ENCODE results near the gene HDAC10. TPM values are rescaled to one million over a fixed set of nuclear protein-coding genes. Genes with fewer than 3 reads are reported as not detected.
"Not testable (repeated sequence)": the region's sequence is repeated elsewhere in the genome, so short reads cannot be mapped to it uniquely, and the experiment has no call there.

HDAC10 gene
- total RNA-seq, 2 donors from 2014 or later, result 11.2 to 14.2 TPM

- intact Hi-C loops (cut with DNase I), result loop anchor here (2.0 to 5.0 kb wide), 2 partner anchors 62 to 64 kb away; no protein-coding TSS in a partner anchor
- DNase-seq (no peak), ATAC-seq (no peak)
Measured at GRCh38 chr22:50211147-50211546, 39.9 kb downstream of the HDAC10 start.

- intact Hi-C loops (cut with DNase I), result loop anchor here (2.0 to 5.0 kb wide), 2 partner anchors 62 to 63 kb away; no protein-coding TSS in a partner anchor
- ATAC-seq, result no peak
- no peak for DNase-seq
Measured at GRCh38 chr22:50210378-50211139, 40.5 kb downstream of the HDAC10 start.

- peak; percentile 27 to 41 for ATAC-seq
- DNase-seq, result peak; percentile 73
- intact Hi-C loops (cut with DNase I), result loop anchor here (2.0 to 5.0 kb wide), 2 partner anchors 61 to 63 kb away; no protein-coding TSS in a partner anchor
Measured at GRCh38 chr22:50209893-50210292, 41.2 kb downstream of the HDAC10 start.

GRCh38 chr22:50208939-50209892 lies 41.8 kb downstream of the HDAC10 start:
- ATAC-seq (peak in 1 of 2 donors; percentile 9), DNase-seq (no peak)
- intact Hi-C loops (cut with DNase I), result no loop called here

- ATAC-seq (no peak), DNase-seq (no peak)
- intact Hi-C loops (cut with DNase I), result no loop called here
Measured at GRCh38 chr22:50208430-50208938, 42.6 kb downstream of the HDAC10 start.

GRCh38 chr22:50207383-50208140 lies 43.5 kb downstream of the HDAC10 start:
- intact Hi-C loops (cut with DNase I), result no loop called here
- DNase-seq (peak; percentile 48), ATAC-seq (no peak)

- DNase-seq (peak; percentile 82), ATAC-seq (peak; percentile 67 to 91)
- intact Hi-C loops (cut with DNase I), result no loop called here
Measured at GRCh38 chr22:50206599-50206998, 44.5 kb downstream of the HDAC10 start.

GRCh38 chr22:50205781-50206569 lies 45.1 kb downstream of the HDAC10 start:
- ATAC-seq, result no peak
- intact Hi-C loops (cut with DNase I), result no loop called here

GRCh38 chr22:50204998-50205397 lies 46.1 kb downstream of the HDAC10 start:
- ATAC-seq; DNase-seq; intact Hi-C loops (cut with DNase I): not testable (repeated sequence)

More at GRCh38 chr22:50205781-50206569, 45.1 kb downstream of the HDAC10 start:
- DNase-seq, result no peak

- DNase-seq (no peak), ATAC-seq (no peak)
- intact Hi-C loops (cut with DNase I), result no loop called here
Measured at GRCh38 chr22:50204571-50204970, 46.5 kb downstream of the HDAC10 start.

- DNase-seq (no peak), ATAC-seq (no peak)
- intact Hi-C loops (cut with DNase I), result no loop called here
Measured at GRCh38 chr22:50203288-50203687, 47.8 kb downstream of the HDAC10 start.

- DNase-seq (no peak), ATAC-seq (no peak)
- intact Hi-C loops (cut with DNase I), result no loop called here
Measured at GRCh38 chr22:50202130-50202666, 48.9 kb downstream of the HDAC10 start.

GRCh38 chr22:50201191-50202129 lies 49.6 kb downstream of the HDAC10 start:
- ATAC-seq (peak; percentile 12 to 54), DNase-seq (no peak)
- intact Hi-C loops (cut with DNase I), result no loop called here

- DNase-seq, result peak; percentile 95
- intact Hi-C loops (cut with DNase I), result no loop called here
- ATAC-seq, result peak; percentile 91 to 94
Measured at GRCh38 chr22:50200461-50201190, 50.4 kb downstream of the HDAC10 start, which contains the start of gene SELENOO. Gene SELENOO, plus strand, starts transcription at chr22:50201011. Its CDS starts 26 bp downstream, at chr22:50201037.

GRCh38 chr22:50199829-50200460 lies 51.1 kb downstream of the HDAC10 start:
- intact Hi-C loops (cut with DNase I), result no loop called here
- DNase-seq, result no peak
- peak; percentile 7 to 17 for ATAC-seq

All from left cardiac atrium (tissue), 4 donors.